Central memory CD8-positive, alpha-beta T cell (primary cell): Measurements from ENCODE around the gene CACNA1I.

Source experiments
- ATAC-seq: fragments of 150-1000 bp; cut with Tn5 transposase; replicated peaks from 2 replicates; pipeline ENCODE4 v1.10.0; 2022; ENCODE audit warnings: mild to moderate bottlenecking, moderate FRiP score, moderate number of reproducible peaks; ENCODE audit not compliant: poor library complexity, severe bottlenecking; ENCODE audit errors: extremely low read depth
- DNase-seq, 2 donors: peaks; one replicate each; pipeline ENCODE4 v3.0.0; 2021; ENCODE audit warnings: low spot score in 2 of 2
- H3K27ac Mint-ChIP-seq: one replicate; pipeline ENCODE4 v1.8.0; 2022; ENCODE audit warnings: low read depth, mild to moderate bottlenecking, moderate library complexity, mixed read lengths
- H3K27me3 Mint-ChIP-seq: one replicate; pipeline ENCODE4 v1.8.0; 2022; ENCODE audit warnings: mixed read lengths
- H3K36me3 Mint-ChIP-seq: one replicate; pipeline ENCODE4 v1.8.0; 2022; ENCODE audit warnings: mild to moderate bottlenecking, moderate library complexity, mixed read lengths; ENCODE audit not compliant: insufficient read depth
- H3K4me1 Mint-ChIP-seq: one replicate; pipeline ENCODE4 v1.8.0; 2022; ENCODE audit warnings: mixed read lengths
- H3K4me3 Mint-ChIP-seq: one replicate; pipeline ENCODE4 v1.8.0; 2022; ENCODE audit warnings: mild to moderate bottlenecking, moderate library complexity, mixed read lengths
- H3K9me3 Mint-ChIP-seq: one replicate; pipeline ENCODE4 v1.8.0; 2022; ENCODE audit warnings: mixed read lengths

CACNA1I gene

GRCh38 chr22:39529487-39529851 is 41.1 kb upstream of the CACNA1I start:
- peaks cover 39% of the 10 kb centered on the region for H3K36me3 Mint-ChIP-seq
- peak overlapping the region; percentile 85 for H3K27ac Mint-ChIP-seq
- H3K9me3 Mint-ChIP-seq = no peaks in the 10 kb centered on the region

GRCh38 chr22:39530116-39530515 is 40.4 kb upstream of the CACNA1I start:
- no peak for DNase-seq
- Mint-ChIP-seq H3K27ac (peak overlapping the region; percentile 85), H3K4me1 (peaks cover 67% of the 10 kb centered on the region), H3K27me3 (no peaks in the 10 kb centered on the region), H3K36me3 (peaks cover 33% of the 10 kb centered on the region), H3K4me3 (peak overlapping the region; percentile 98), H3K9me3 (no peaks in the 10 kb centered on the region)
- no peak for ATAC-seq

More at GRCh38 chr22:39529487-39529851, 41.1 kb upstream of the CACNA1I start:
- peaks cover 74% of the 10 kb centered on the region for H3K4me1 Mint-ChIP-seq
- no peak for ATAC-seq
- no peak for DNase-seq
- H3K27me3 Mint-ChIP-seq = no peaks in the 10 kb centered on the region
- peak overlapping the region; percentile 98 for H3K4me3 Mint-ChIP-seq

- ATAC-seq = no peak
- no peak for DNase-seq
- H3K36me3 Mint-ChIP-seq = peaks cover 30% of the 10 kb centered on the region
- H3K4me3 Mint-ChIP-seq = peak overlapping the region; percentile 98
- no peaks in the 10 kb centered on the region for H3K27me3 Mint-ChIP-seq
- H3K4me1 Mint-ChIP-seq = peaks cover 60% of the 10 kb centered on the region
- H3K27ac Mint-ChIP-seq = no peak overlapping the region
- H3K9me3 Mint-ChIP-seq = no peaks in the 10 kb centered on the region
Observed at GRCh38 chr22:39530692-39531331, 39.7 kb upstream of the CACNA1I start.

- H3K27ac Mint-ChIP-seq = peak within 1 kb of the TSS; percentile 84
- H3K4me1 Mint-ChIP-seq = peaks cover 46% of the 10 kb centered on the region
- H3K27me3 Mint-ChIP-seq = no peaks in the 10 kb centered on the region
- ATAC-seq = peak; percentile 91
- H3K4me3 Mint-ChIP-seq = peak within 1 kb of the TSS; percentile 98
- H3K9me3 Mint-ChIP-seq = no peaks in the 10 kb centered on the region
- DNase-seq = peak; percentile 97 to 99
- H3K36me3 Mint-ChIP-seq = peaks cover 26% of the 10 kb centered on the region
Observed at GRCh38 chr22:39532215-39533073, 38.1 kb upstream of the CACNA1I start, which contains the start of gene RPS19BP1. Gene RPS19BP1, minus strand, starts transcription at chr22:39532748. Its CDS starts 10 bp downstream, at chr22:39532738.

GRCh38 chr22:39534092-39534506 is 36.5 kb upstream of the CACNA1I start:
- no peak overlapping the region for H3K27ac Mint-ChIP-seq
- H3K9me3 Mint-ChIP-seq = no peaks in the 10 kb centered on the region
- ATAC-seq (no peak), DNase-seq (no peak)
- peaks cover 18% of the 10 kb centered on the region for H3K36me3 Mint-ChIP-seq
- no peak overlapping the region for H3K4me3 Mint-ChIP-seq
- no peaks in the 10 kb centered on the region for H3K27me3 Mint-ChIP-seq
- H3K4me1 Mint-ChIP-seq = peaks cover 29% of the 10 kb centered on the region

- Mint-ChIP-seq H3K4me1 (peaks cover 24% of the 10 kb centered on the region), H3K27me3 (no peaks in the 10 kb centered on the region), H3K36me3 (peaks cover 13% of the 10 kb centered on the region), H3K4me3 (no peak overlapping the region), H3K9me3 (no peaks in the 10 kb centered on the region), H3K27ac (no peak overlapping the region)
- ATAC-seq (no peak), DNase-seq (peak; percentile 68 to 84)
Observed at GRCh38 chr22:39534591-39535356, 35.8 kb upstream of the CACNA1I start.

GRCh38 chr22:39535357-39535725 is 35.2 kb upstream of the CACNA1I start:
- peaks cover 11% of the 10 kb centered on the region for H3K36me3 Mint-ChIP-seq
- no peak for ATAC-seq
- H3K27ac Mint-ChIP-seq = no peak overlapping the region
- H3K9me3 Mint-ChIP-seq = no peaks in the 10 kb centered on the region
- DNase-seq = no peak
- no peaks in the 10 kb centered on the region for H3K27me3 Mint-ChIP-seq
- H3K4me1 Mint-ChIP-seq = peaks cover 21% of the 10 kb centered on the region
- no peak overlapping the region for H3K4me3 Mint-ChIP-seq

GRCh38 chr22:39535831-39536449 is 34.6 kb upstream of the CACNA1I start:
- Mint-ChIP-seq H3K4me3 (no peak overlapping the region), H3K36me3 (peaks cover 6% of the 10 kb centered on the region), H3K27ac (no peak overlapping the region), H3K9me3 (no peaks in the 10 kb centered on the region), H3K4me1 (peaks cover 18% of the 10 kb centered on the region), H3K27me3 (no peaks in the 10 kb centered on the region)
- no peak for ATAC-seq
- DNase-seq = no peak

GRCh38 chr22:39536711-39537110 is 33.8 kb upstream of the CACNA1I start:
- H3K27me3 Mint-ChIP-seq = no peaks in the 10 kb centered on the region
- no peak overlapping the region for H3K27ac Mint-ChIP-seq
- no peak for DNase-seq
- no peaks in the 10 kb centered on the region for H3K9me3 Mint-ChIP-seq
- no peak overlapping the region for H3K4me3 Mint-ChIP-seq
- peaks cover 5% of the 10 kb centered on the region for H3K36me3 Mint-ChIP-seq
- ATAC-seq = no peak
- H3K4me1 Mint-ChIP-seq = peaks cover 11% of the 10 kb centered on the region

- no peak for DNase-seq
- Mint-ChIP-seq H3K4me1 (peaks cover 7% of the 10 kb centered on the region), H3K4me3 (no peak overlapping the region), H3K9me3 (no peaks in the 10 kb centered on the region), H3K27ac (no peak overlapping the region), H3K27me3 (no peaks in the 10 kb centered on the region), H3K36me3 (no peaks in the 10 kb centered on the region)
- no peak for ATAC-seq
Observed at GRCh38 chr22:39537975-39538374, 32.6 kb upstream of the CACNA1I start.

GRCh38 chr22:39543095-39543494 is 27.5 kb upstream of the CACNA1I start:
- Mint-ChIP-seq H3K27ac (no peak overlapping the region), H3K4me3 (no peak overlapping the region)
- no peak for ATAC-seq

More at GRCh38 chr22:39543095-39543494, 27.5 kb upstream of the CACNA1I start:
- DNase-seq = no peak
- Mint-ChIP-seq H3K36me3 (peaks cover 8% of the 10 kb centered on the region), H3K9me3 (no peaks in the 10 kb centered on the region), H3K4me1 (peaks cover 44% of the 10 kb centered on the region), H3K27me3 (no peaks in the 10 kb centered on the region)
